Measurements from ENCODE around the gene ZNF304.

DNA sequence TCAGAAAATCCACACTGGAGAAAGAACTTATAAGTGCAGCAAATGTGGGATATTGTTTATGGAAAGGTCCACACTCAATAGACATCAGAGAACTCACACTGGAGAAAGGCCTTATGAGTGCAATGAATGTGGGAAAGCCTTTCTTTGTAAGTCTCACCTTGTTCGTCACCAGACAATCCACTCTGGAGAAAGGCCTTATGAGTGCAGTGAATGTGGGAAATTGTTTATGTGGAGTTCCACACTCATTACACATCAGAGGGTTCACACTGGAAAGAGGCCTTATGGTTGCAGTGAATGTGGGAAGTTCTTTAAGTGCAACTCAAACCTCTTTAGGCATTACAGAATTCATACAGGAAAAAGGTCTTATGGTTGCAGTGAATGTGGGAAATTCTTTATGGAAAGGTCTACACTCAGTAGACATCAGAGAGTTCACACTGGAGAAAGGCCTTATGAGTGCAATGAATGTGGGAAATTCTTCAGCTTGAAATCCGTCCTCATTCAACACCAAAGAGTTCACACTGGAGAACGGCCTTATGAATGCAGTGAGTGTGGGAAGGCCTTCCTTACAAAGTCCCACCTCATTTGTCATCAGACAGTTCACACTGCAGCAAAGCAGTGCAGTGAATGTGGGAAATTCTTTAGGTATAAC, 26.6 kb downstream of the ZNF304 start:
- TF ChIP-seq, protein P1, sequence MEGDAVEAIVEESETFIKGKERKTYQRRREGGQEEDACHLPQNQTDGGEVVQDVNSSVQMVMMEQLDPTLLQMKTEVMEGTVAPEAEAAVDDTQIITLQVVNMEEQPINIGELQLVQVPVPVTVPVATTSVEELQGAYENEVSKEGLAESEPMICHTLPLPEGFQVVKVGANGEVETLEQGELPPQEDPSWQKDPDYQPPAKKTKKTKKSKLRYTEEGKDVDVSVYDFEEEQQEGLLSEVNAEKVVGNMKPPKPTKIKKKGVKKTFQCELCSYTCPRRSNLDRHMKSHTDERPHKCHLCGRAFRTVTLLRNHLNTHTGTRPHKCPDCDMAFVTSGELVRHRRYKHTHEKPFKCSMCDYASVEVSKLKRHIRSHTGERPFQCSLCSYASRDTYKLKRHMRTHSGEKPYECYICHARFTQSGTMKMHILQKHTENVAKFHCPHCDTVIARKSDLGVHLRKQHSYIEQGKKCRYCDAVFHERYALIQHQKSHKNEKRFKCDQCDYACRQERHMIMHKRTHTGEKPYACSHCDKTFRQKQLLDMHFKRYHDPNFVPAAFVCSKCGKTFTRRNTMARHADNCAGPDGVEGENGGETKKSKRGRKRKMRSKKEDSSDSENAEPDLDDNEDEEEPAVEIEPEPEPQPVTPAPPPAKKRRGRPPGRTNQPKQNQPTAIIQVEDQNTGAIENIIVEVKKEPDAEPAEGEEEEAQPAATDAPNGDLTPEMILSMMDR (IDR thresholded peaks at IDR 0.05): no peak
- TF ChIP-seq POLR2A (IDR thresholded peaks at IDR 0.05): no peak
